HepG2 (cell line): ENCODE measurements around the gene ASTN2. TPM values are rescaled to one million over a fixed set of nuclear protein-coding genes. Genes with fewer than 3 reads are reported as not detected.
A peak's percentile ranks its signal among the peaks of the same experiment; 100 is the strongest.

Experiments used
- ARID4A ChIP-seq: sonication (generic); formaldehyde crosslinking; IDR thresholded peaks from 2 replicates; pipeline ENCODE4 v1.5.0; 2020; ENCODE audit warnings: mild to moderate bottlenecking, missing genetic modification reagents, borderline replicate concordance
- BRD4 ChIP-seq: sonication (generic); formaldehyde crosslinking; IDR thresholded peaks from 2 replicates; pipeline ENCODE4 v1.4.0; 2020; ENCODE audit warnings: missing genetic modification reagents
- CERS6 ChIP-seq: sonication (generic); formaldehyde crosslinking; IDR thresholded peaks from 2 replicates; pipeline ENCODE4 v1.5.0; 2020; ENCODE audit warnings: missing genetic modification reagents
- DPF2 ChIP-seq: sonication (generic); formaldehyde crosslinking; IDR thresholded peaks from 2 replicates; pipeline ENCODE4 v1.4.0; 2020; ENCODE audit warnings: mild to moderate bottlenecking, low read depth, missing genetic modification reagents, borderline replicate concordance
- DRAP1 ChIP-seq: IDR thresholded peaks from 2 replicates; pipeline ENCODE4 v1.6.1; 2016; ENCODE audit warnings: missing genetic modification reagents, missing compliant biosample characterization
- GTF2F1 ChIP-seq: fragments of 150-350 bp; IDR thresholded peaks from 2 replicates; pipeline ENCODE4 v1.6.1; 2014; ENCODE audit warnings: low read length
- JDP2 ChIP-seq: sonication (generic); formaldehyde crosslinking; IDR thresholded peaks from 2 replicates; pipeline ENCODE4 v1.8.1; 2022; ENCODE audit warnings: missing genetic modification reagents, borderline replicate concordance
- LCORL ChIP-seq, 2 experiments: fragments of 450-650 bp in 1 of 2; sonication (generic) in 1 of 2; formaldehyde crosslinking in 1 of 2; IDR thresholded peaks; 2 replicates each; pipeline versions ENCODE4 v1.5.0 to v1.6.1; 2017 to 2020; ENCODE audit warnings: antibody characterized with exemption in 1 of 2, missing genetic modification reagents in 1 of 2
- MXI1 ChIP-seq: IDR thresholded peaks from 3 replicates; pipeline ENCODE4 v1.6.1; 2012; ENCODE audit warnings: low read depth, low read length, inconsistent platforms, borderline replicate concordance
- PITX1 ChIP-seq: sonication (generic); formaldehyde crosslinking; IDR thresholded peaks from 2 replicates; pipeline ENCODE4 v1.5.1; 2020; ENCODE audit warnings: mild to moderate bottlenecking, missing genetic modification reagents
- TCF7 ChIP-seq: sonication (generic); IDR thresholded peaks from 2 replicates; pipeline ENCODE4 v1.6.1; 2016; ENCODE audit warnings: antibody characterized with exemption, low read depth
- ZNF18 ChIP-seq: sonication (generic); formaldehyde crosslinking; IDR thresholded peaks from 2 replicates; pipeline ENCODE4 v1.8.0; 2022; ENCODE audit warnings: mild to moderate bottlenecking, missing genetic modification reagents; ENCODE audit not compliant: insufficient replicate concordance
- ZNF335 ChIP-seq: sonication (generic); formaldehyde crosslinking; IDR thresholded peaks from 2 replicates; pipeline ENCODE4 v1.4.0; 2020; ENCODE audit warnings: missing genetic modification reagents
- ZNF33B ChIP-seq: sonication (generic); formaldehyde crosslinking; IDR thresholded peaks from 2 replicates; pipeline ENCODE4 v1.5.1; 2020; ENCODE audit warnings: mild to moderate bottlenecking, missing genetic modification reagents
- ZNF350 ChIP-seq: sonication (generic); formaldehyde crosslinking; IDR thresholded peaks from 2 replicates; pipeline ENCODE4 v1.4.0; 2020; ENCODE audit warnings: mild to moderate bottlenecking, low read depth, missing genetic modification reagents, borderline replicate concordance
- polyA plus RNA-seq, 8 experiments: library from polyadenylated mRNA; depleted of rRNA in 3 of 8; stranded (reverse) in 7 of 8; unstranded in 1 of 8; fragments of >200 nt; fragmentation: Illumina TruSeq in 4 of 8; extraction: Trizol in 4 of 8; gene quantifications; 2 replicates each; pipeline versions ENCODE4 v1.2.1 to v1.2.3, GENCODE V29; 2011 to 2016; ENCODE audit warnings: low read depth in 4 of 8, missing spikeins in 1 of 8, mixed read lengths in 1 of 8; ENCODE audit not compliant: insufficient read depth in 1 of 8
- total RNA-seq, 5 experiments: library from RNA; depleted of rRNA; stranded (reverse); fragments of >200 nt; fragmentation: Illumina TruSeq; extraction: Trizol; gene quantifications; 2 replicates each; pipeline ENCODE4 v1.2.3, GENCODE V29; 2016; ENCODE audit warnings: low read depth in 1 of 5
- TF ChIP-seq, protein P1 (sequence below): sonication (generic); formaldehyde crosslinking; IDR thresholded peaks from 2 replicates; pipeline ENCODE4 v1.4.0; 2020; ENCODE audit warnings: missing genetic modification reagents
- TF ChIP-seq, protein P2 (sequence below): sonication (generic); formaldehyde crosslinking; IDR thresholded peaks from 2 replicates; pipeline ENCODE4 v1.4.0; 2020; ENCODE audit warnings: mild to moderate bottlenecking, missing genetic modification reagents

ASTN2 gene
- total and polyA plus RNA-seq, 2 of the 13 experiments (the other 11 are each of a cell fraction or from before 2014, with no cell fraction given): 5.2 to 13.5 TPM

- TF ChIP-seq MXI1: peak; percentile 20; the same call in 1 of the 3 replicates
- TF ChIP-seq PITX1 (CRISPR knock-in tag): peak; percentile 48; the same call in 1 of the 2 replicates
- no peak for TF ChIP-seq CERS6 (CRISPR knock-in tag)
- TF ChIP-seq JDP2 (CRISPR knock-in tag): no peak
- TF ChIP-seq BRD4: no peak
- TF ChIP-seq ZNF350 (CRISPR knock-in tag): peak; percentile 40; the same call in 1 of the 2 replicates
- TF ChIP-seq ZNF33B (CRISPR knock-in tag): 0 out of 2 replicates have a peak, but pooled peaks have one; percentile 43
- TF ChIP-seq, protein P1, sequence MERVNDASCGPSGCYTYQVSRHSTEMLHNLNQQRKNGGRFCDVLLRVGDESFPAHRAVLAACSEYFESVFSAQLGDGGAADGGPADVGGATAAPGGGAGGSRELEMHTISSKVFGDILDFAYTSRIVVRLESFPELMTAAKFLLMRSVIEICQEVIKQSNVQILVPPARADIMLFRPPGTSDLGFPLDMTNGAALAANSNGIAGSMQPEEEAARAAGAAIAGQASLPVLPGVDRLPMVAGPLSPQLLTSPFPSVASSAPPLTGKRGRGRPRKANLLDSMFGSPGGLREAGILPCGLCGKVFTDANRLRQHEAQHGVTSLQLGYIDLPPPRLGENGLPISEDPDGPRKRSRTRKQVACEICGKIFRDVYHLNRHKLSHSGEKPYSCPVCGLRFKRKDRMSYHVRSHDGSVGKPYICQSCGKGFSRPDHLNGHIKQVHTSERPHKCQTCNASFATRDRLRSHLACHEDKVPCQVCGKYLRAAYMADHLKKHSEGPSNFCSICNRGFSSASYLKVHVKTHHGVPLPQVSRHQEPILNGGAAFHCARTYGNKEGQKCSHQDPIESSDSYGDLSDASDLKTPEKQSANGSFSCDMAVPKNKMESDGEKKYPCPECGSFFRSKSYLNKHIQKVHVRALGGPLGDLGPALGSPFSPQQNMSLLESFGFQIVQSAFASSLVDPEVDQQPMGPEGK (CRISPR knock-in tag): peak; percentile 55; the same call in 1 of the 2 replicates
- no peak for TF ChIP-seq GTF2F1
- TF ChIP-seq DPF2 (CRISPR knock-in tag): peak; percentile 67; the same call in 1 of the 2 replicates
- TF ChIP-seq TCF7: peak; percentile 4; the same call in 1 of the 2 replicates
- TF ChIP-seq LCORL (IDR thresholded peaks at IDR 0.05): no peak
- peak; percentile 98 for TF ChIP-seq LCORL (CRISPR knock-in tag; IDR thresholded peaks at IDR 0.05)
- TF ChIP-seq ZNF335 (CRISPR knock-in tag): no peak
- TF ChIP-seq, protein P2, sequence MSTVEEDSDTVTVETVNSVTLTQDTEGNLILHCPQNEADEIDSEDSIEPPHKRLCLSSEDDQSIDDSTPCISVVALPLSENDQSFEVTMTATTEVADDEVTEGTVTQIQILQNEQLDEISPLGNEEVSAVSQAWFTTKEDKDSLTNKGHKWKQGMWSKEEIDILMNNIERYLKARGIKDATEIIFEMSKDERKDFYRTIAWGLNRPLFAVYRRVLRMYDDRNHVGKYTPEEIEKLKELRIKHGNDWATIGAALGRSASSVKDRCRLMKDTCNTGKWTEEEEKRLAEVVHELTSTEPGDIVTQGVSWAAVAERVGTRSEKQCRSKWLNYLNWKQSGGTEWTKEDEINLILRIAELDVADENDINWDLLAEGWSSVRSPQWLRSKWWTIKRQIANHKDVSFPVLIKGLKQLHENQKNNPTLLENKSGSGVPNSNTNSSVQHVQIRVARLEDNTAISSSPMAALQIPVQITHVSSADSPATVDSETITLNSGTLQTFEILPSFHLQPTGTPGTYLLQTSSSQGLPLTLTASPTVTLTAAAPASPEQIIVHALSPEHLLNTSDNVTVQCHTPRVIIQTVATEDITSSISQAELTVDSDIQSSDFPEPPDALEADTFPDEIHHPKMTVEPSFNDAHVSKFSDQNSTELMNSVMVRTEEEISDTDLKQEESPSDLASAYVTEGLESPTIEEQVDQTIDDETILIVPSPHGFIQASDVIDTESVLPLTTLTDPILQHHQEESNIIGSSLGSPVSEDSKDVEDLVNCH: no peak
- peak; percentile 23; the same call in 1 of the 2 replicates for TF ChIP-seq DRAP1 (CRISPR knock-in tag)
- TF ChIP-seq ARID4A: peak; percentile 42; the same call in 1 of the 2 replicates
- no peak for TF ChIP-seq ZNF18 (CRISPR knock-in tag)
These were observed 865.7 kb downstream of the ASTN2 start (continued) for GRCh38 chr9:116549061-116549664.
